H9 (cell line): Measurements from ENCODE around the gene EPHB6. TPM values are rescaled to one million over a fixed set of nuclear protein-coding genes. Genes with fewer than 3 reads are reported as not detected.

Experiments
- DNase-seq: peaks from one replicate; pipeline ENCODE4 v3.0.0-alpha.2; 2017
- H2AFZ ChIP-seq: one replicate; pipeline ENCODE4 v1.6.1; 2013; ENCODE audit warnings: mild to moderate bottlenecking, low read length, control low read depth, moderate library complexity
- H2AK5ac ChIP-seq: 2 replicates; pipeline ENCODE4 v1.6.1; 2013; ENCODE audit warnings: low read length, control low read depth, mixed read lengths; ENCODE audit not compliant: insufficient read length
- H2BK120ac ChIP-seq: one replicate; pipeline ENCODE4 v1.6.1; 2013; ENCODE audit warnings: low read depth, mild to moderate bottlenecking, low read length, control low read depth, inconsistent platforms; ENCODE audit not compliant: poor library complexity, severe bottlenecking
- H2BK12ac ChIP-seq: 2 replicates; pipeline ENCODE4 v1.6.1; 2013; ENCODE audit warnings: low read length, control low read depth, mixed read lengths, low read depth; ENCODE audit not compliant: insufficient read length
- H2BK15ac ChIP-seq: 2 replicates; pipeline ENCODE4 v1.6.1; 2013; ENCODE audit warnings: low read depth, low read length, control low read depth
- H2BK20ac ChIP-seq: one replicate; pipeline ENCODE4 v1.6.1; 2013; ENCODE audit warnings: low read depth, mild to moderate bottlenecking, low read length, control low read depth, inconsistent platforms; ENCODE audit not compliant: poor library complexity, severe bottlenecking
- H2BK5ac ChIP-seq: 2 replicates; pipeline ENCODE4 v1.6.1; 2013; ENCODE audit warnings: low read length, control low read depth, mixed read lengths; ENCODE audit not compliant: insufficient read length
- H3K14ac ChIP-seq: 2 replicates; pipeline ENCODE4 v1.6.1; 2013; ENCODE audit warnings: low read length, control low read depth; ENCODE audit not compliant: insufficient read depth
- H3K18ac ChIP-seq: 2 replicates; pipeline ENCODE4 v1.6.1; 2013; ENCODE audit warnings: low read depth, mild to moderate bottlenecking, mixed read lengths, low read length, control low read depth; ENCODE audit not compliant: insufficient read length
- H3K23ac ChIP-seq: 2 replicates; pipeline ENCODE4 v1.6.1; 2013; ENCODE audit warnings: low read length, control low read depth, mixed read lengths, low read depth; ENCODE audit not compliant: insufficient read length
- H3K23me2 ChIP-seq: 2 replicates; pipeline ENCODE4 v1.6.1; 2013; ENCODE audit warnings: low read depth, mild to moderate bottlenecking, mixed read lengths, low read length, control low read depth; ENCODE audit not compliant: insufficient read length, poor library complexity, severe bottlenecking
- H3K27ac ChIP-seq: 2 replicates; pipeline ENCODE4 v1.5.1; 2013; ENCODE audit warnings: low read length, control low read depth, mixed read lengths, low read depth; ENCODE audit not compliant: insufficient read length
- H3K27me3 ChIP-seq: 2 replicates; pipeline ENCODE4 v1.6.1; 2013; ENCODE audit warnings: low read length, control low read depth, inconsistent platforms; ENCODE audit not compliant: insufficient read depth
- H3K4ac ChIP-seq: 2 replicates; pipeline ENCODE4 v1.6.1; 2013; ENCODE audit warnings: low read depth, mild to moderate bottlenecking, control low read depth, inconsistent platforms, low read length, moderate library complexity
- H3K4me1 ChIP-seq: 2 replicates; pipeline ENCODE4 v1.6.1; 2013; ENCODE audit warnings: low read length, control low read depth, inconsistent platforms; ENCODE audit not compliant: insufficient read depth
- H3K4me2 ChIP-seq: 2 replicates; pipeline ENCODE4 v1.6.1; 2013; ENCODE audit warnings: low read length, control low read depth, mixed read lengths; ENCODE audit not compliant: insufficient read length, insufficient read depth
- H3K56ac ChIP-seq: 2 replicates; pipeline ENCODE4 v1.6.1; 2013; ENCODE audit warnings: low read depth, mild to moderate bottlenecking, mixed read lengths, low read length, control low read depth; ENCODE audit not compliant: insufficient read length
- H3K79me1 ChIP-seq: 2 replicates; pipeline ENCODE4 v1.6.1; 2013; ENCODE audit warnings: low read depth, mild to moderate bottlenecking, moderate library complexity, low read length, control low read depth, inconsistent platforms; ENCODE audit not compliant: insufficient read depth, poor library complexity, severe bottlenecking
- H3K79me2 ChIP-seq: 2 replicates; pipeline ENCODE4 v1.6.1; 2013; ENCODE audit warnings: low read length, control low read depth, inconsistent platforms; ENCODE audit not compliant: insufficient read depth
- H3K9ac ChIP-seq: 2 replicates; pipeline ENCODE4 v1.6.1; 2013; ENCODE audit warnings: low read length, control low read depth, mixed read lengths; ENCODE audit not compliant: insufficient read length; ENCODE audit errors: extremely low read depth
- H3K9me3 ChIP-seq: one replicate; pipeline ENCODE4 v1.6.1; 2013; ENCODE audit warnings: low read depth, low read length, inconsistent platforms; ENCODE audit not compliant: control insufficient read depth
- H3T11ph ChIP-seq: one replicate; pipeline ENCODE4 v1.6.1; 2013; ENCODE audit warnings: mild to moderate bottlenecking, low read length, control low read depth, inconsistent platforms
- H4K20me1 ChIP-seq: one replicate; pipeline ENCODE4 v1.6.1; 2013; ENCODE audit not compliant: control insufficient read depth, insufficient read length, insufficient read depth
- H4K5ac ChIP-seq: 2 replicates; pipeline ENCODE4 v1.6.1; 2013; ENCODE audit warnings: low read depth, mild to moderate bottlenecking, mixed read lengths, low read length, control low read depth; ENCODE audit not compliant: insufficient read length
- H4K8ac ChIP-seq: replicated peaks from 2 replicates; pipeline ENCODE4 v1.6.1; 2013; ENCODE audit warnings: low read length, control low read depth, mixed read lengths, low read depth; ENCODE audit not compliant: insufficient read length
- H4K91ac ChIP-seq: 2 replicates; pipeline ENCODE4 v1.6.1; 2013; ENCODE audit warnings: low read depth, mild to moderate bottlenecking, moderate library complexity, mixed read lengths, low read length, control low read depth; ENCODE audit not compliant: insufficient read length
- H3K27ac Mint-ChIP-seq, 3 experiments: 2 replicates in 2 of 3; 3 replicates in 1 of 3; pipeline ENCODE4 v1.8.0; 2020 to 2021; ENCODE audit warnings: mixed read lengths in 3 of 3, mild to moderate bottlenecking in 1 of 3, moderate library complexity in 1 of 3
- H3K27me3 Mint-ChIP-seq: 2 replicates; pipeline ENCODE4 v1.8.0; 2021; ENCODE audit warnings: low read depth, mild to moderate bottlenecking, moderate library complexity, mixed read lengths
- H3K36me3 Mint-ChIP-seq, 3 experiments: 2 replicates in 2 of 3; 3 replicates in 1 of 3; pipeline ENCODE4 v1.8.0; 2020 to 2021; ENCODE audit warnings: low read depth in 3 of 3, mixed read lengths in 3 of 3; ENCODE audit not compliant: insufficient read depth in 1 of 3
- H3K4me1 Mint-ChIP-seq, 2 experiments: 2 replicates each; pipeline ENCODE4 v1.8.0; 2020; ENCODE audit warnings: mixed read lengths in 2 of 2
- H3K4me3 Mint-ChIP-seq, 2 experiments: 2 replicates in 1 of 2; 3 replicates in 1 of 2; pipeline ENCODE4 v1.8.0; 2020 to 2021; ENCODE audit warnings: mild to moderate bottlenecking in 2 of 2, mixed read lengths in 2 of 2, moderate library complexity in 1 of 2
- H3K9me3 Mint-ChIP-seq, 2 experiments: 2 replicates in 1 of 2; 3 replicates in 1 of 2; pipeline ENCODE4 v1.8.0; 2020; ENCODE audit warnings: mild to moderate bottlenecking in 2 of 2, mixed read lengths in 2 of 2, moderate library complexity in 1 of 2
- CTCF ChIP-seq: fragments of 200-600 bp; sonication (generic); conservative IDR thresholded peaks from 3 replicates; pipeline ENCODE4 v1.8.0; 2021; ENCODE audit warnings: antibody characterized with exemption, mild to moderate bottlenecking
- WGBS: extraction: QIAGEN DNeasy Blood & Tissue Kit; methylation state at CpG from one replicate; pipeline ENCODE4 v1.1.7; 2013; ENCODE audit warnings: missing lambda C conversion rate, low lambda C conversion rate, mixed read lengths; ENCODE audit not compliant: insufficient read length; ENCODE audit errors: extremely low coverage; 5-methylcytosine and 5-hydroxymethylcytosine counted together
- total RNA-seq: library from RNA; stranded (reverse); gene quantifications from 2 replicates; pipeline ENCODE4 v1.2.1, GENCODE V29; 2021

EPHB6 gene
- total RNA-seq, 1 experiment from 2014 or later = 9.7 TPM

DNA sequence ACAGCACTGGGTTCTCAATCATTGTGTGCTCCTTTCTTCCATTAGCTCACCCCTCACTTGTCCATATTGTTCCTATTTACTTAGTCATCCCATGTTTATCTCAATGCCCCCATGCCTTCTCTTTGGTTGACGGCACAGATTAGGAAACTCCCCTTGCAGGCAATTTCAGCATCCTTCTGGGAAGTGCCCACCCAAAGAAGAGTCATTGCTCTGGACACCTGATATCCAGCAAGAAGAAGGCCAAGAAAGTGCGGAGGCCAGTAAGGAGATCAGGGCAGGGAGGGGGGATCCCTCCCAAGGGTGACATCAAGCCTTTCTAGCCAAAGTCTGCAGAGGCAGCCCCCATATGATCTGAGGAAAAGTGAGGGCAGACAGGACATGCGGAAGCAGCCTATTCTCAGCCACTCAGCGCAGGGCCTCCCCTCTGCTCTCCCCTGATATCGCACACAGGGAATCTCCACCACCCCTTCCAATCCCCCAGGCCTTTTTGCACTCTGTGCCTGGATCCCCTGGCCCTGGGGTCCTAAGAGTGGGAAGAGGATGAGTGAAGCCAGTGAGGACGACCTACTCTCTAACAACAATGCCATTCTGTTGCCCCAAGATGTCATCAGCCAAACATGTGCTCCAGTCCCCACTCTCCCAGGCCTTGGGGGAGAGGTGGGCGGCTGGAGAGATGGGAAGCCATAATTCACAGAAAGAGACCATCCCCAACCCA lies 28.9 kb downstream of the EPHB6 start:
- Histone ChIP-seq H3K56ac (no peak overlapping the region), H3K23ac (no peak overlapping the region), H3K79me2 (no peaks in the 10 kb centered on the region; the same call in 1 of the 2 replicates), H3K18ac (no peak overlapping the region), H3K23me2 (peaks cover 3% of the 10 kb centered on the region), H3K9ac (no peak overlapping the region), H3K27ac (no peak overlapping the region), H3K4me2 (no peak overlapping the region), H4K5ac (no peak overlapping the region), H3K4ac (no peak overlapping the region), H2BK120ac (no peak overlapping the region), H2BK15ac (no peak overlapping the region), H2BK5ac (no peak overlapping the region), H3K27me3 (no peaks in the 10 kb centered on the region), H3K79me1 (no peaks in the 10 kb centered on the region), H2BK20ac (no peak overlapping the region), H2AFZ (no peak overlapping the region), H4K20me1 (peaks cover 2% of the 10 kb centered on the region), H3T11ph (no peak overlapping the region), H3K14ac (no peak overlapping the region), H3K4me1 (no peaks in the 10 kb centered on the region; the same call in 1 of the 2 replicates), H2AK5ac (no peak overlapping the region), H2BK12ac (no peak overlapping the region), H4K91ac (no peak overlapping the region), H3K9me3 (no peaks in the 10 kb centered on the region), H4K8ac (no peak overlapping the region)
- H3K27me3 Mint-ChIP-seq = peaks cover 13% of the 10 kb centered on the region; the same call in 1 of the 2 replicates
- H3K9me3 Mint-ChIP-seq = no peaks in the 10 kb centered on the region; a peak in 1 of 5 replicates
- peaks cover 12 to 13% of the 10 kb centered on the region in 2 experiments for H3K4me1 Mint-ChIP-seq
- WGBS = no CpG with 5 or more reads among the region's 7 CpGs
- no peak for TF ChIP-seq CTCF
- no peak overlapping the region for H3K27ac Mint-ChIP-seq
- H3K36me3 Mint-ChIP-seq = peaks cover 0 to 2% (median 0%) of the 10 kb centered on the region in 3 experiments; a peak in 2 of 7 replicates
- no peak overlapping the region for H3K4me3 Mint-ChIP-seq
- DNase-seq = peak; percentile 14
